HEK293 (cell line): Measurements from ENCODE around the gene MLLT3.

Experiments
- ZNF221 ChIP-seq: fragments of 450-650 bp; formaldehyde crosslinking; IDR thresholded peaks from 2 replicates; pipeline ENCODE4 v1.5.1; 2017; ENCODE audit warnings: missing biosample characterization, missing genetic modification characterization, borderline replicate concordance
- TF ChIP-seq, protein P1 (sequence below): fragments of 450-650 bp; formaldehyde crosslinking; IDR thresholded peaks from 2 replicates; pipeline ENCODE4 v1.5.1; 2016; ENCODE audit warnings: missing biosample characterization, missing genetic modification characterization
- TF ChIP-seq, protein P2 (sequence below): fragments of 450-650 bp; formaldehyde crosslinking; IDR thresholded peaks from 2 replicates; pipeline ENCODE4 v1.5.1; 2016; ENCODE audit warnings: missing biosample characterization, missing genetic modification characterization

DNA sequence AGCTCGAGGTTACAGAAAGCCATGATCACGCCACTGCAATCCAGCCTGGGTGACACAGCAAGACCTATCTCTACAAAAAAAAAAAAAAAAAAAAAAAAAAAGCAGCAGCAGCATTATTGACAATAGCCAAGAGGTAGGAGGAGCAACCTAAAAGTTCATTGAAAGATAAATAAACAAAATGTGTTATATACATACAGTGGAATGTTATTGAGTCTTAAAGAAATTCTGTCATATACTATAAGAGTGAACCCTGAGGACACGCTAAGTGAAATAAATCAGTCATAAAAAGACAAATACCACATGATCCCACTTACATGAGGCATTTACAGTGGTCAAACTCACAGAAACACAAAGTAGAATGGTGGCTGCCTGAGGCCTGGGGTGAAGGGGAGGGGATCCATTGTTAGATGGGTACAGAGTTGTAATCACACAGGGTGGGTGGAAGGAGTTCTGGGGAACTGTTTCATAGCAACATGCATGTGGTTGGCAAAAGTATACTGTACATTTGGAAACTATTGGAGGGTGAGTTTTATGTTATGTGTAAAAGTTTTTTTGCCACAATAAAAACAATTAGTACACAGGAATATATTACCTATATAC lies 77.2 kb downstream of the MLLT3 start:
- TF ChIP-seq, protein P1, sequence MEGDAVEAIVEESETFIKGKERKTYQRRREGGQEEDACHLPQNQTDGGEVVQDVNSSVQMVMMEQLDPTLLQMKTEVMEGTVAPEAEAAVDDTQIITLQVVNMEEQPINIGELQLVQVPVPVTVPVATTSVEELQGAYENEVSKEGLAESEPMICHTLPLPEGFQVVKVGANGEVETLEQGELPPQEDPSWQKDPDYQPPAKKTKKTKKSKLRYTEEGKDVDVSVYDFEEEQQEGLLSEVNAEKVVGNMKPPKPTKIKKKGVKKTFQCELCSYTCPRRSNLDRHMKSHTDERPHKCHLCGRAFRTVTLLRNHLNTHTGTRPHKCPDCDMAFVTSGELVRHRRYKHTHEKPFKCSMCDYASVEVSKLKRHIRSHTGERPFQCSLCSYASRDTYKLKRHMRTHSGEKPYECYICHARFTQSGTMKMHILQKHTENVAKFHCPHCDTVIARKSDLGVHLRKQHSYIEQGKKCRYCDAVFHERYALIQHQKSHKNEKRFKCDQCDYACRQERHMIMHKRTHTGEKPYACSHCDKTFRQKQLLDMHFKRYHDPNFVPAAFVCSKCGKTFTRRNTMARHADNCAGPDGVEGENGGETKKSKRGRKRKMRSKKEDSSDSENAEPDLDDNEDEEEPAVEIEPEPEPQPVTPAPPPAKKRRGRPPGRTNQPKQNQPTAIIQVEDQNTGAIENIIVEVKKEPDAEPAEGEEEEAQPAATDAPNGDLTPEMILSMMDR (tag by site-specific recombination), result no peak
- no peak for TF ChIP-seq ZNF221
- TF ChIP-seq, protein P2, sequence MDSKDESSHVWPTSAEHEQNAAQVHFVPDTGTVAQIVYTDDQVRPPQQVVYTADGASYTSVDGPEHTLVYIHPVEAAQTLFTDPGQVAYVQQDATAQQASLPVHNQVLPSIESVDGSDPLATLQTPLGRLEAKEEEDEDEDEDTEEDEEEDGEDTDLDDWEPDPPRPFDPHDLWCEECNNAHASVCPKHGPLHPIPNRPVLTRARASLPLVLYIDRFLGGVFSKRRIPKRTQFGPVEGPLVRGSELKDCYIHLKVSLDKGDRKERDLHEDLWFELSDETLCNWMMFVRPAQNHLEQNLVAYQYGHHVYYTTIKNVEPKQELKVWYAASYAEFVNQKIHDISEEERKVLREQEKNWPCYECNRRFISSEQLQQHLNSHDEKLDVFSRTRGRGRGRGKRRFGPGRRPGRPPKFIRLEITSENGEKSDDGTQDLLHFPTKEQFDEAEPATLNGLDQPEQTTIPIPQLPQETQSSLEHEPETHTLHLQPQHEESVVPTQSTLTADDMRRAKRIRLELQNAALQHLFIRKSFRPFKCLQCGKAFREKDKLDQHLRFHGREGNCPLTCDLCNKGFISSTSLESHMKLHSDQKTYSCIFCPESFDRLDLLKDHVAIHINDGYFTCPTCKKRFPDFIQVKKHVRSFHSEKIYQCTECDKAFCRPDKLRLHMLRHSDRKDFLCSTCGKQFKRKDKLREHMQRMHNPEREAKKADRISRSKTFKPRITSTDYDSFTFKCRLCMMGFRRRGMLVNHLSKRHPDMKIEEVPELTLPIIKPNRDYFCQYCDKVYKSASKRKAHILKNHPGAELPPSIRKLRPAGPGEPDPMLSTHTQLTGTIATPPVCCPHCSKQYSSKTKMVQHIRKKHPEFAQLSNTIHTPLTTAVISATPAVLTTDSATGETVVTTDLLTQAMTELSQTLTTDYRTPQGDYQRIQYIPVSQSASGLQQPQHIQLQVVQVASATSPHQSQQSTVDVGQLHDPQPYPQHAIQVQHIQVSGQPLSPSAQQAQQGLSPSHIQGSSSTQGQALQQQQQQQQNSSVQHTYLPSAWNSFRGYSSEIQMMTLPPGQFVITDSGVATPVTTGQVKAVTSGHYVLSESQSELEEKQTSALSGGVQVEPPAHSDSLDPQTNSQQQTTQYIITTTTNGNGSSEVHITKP (tag by site-specific recombination), result no peak
